ENCODE measurements around the gene ZDHHC9.

ZDHHC9 gene

GRCh38 chrX:129833153-129833990 is 10.3 kb downstream of the ZDHHC9 start:
- in situ Hi-C loops (cut with HindIII; ENCODE audit: low pct_ligation_motif_present, low sequenced_read_pairs): no loop called here
- DNase-seq: peak; percentile 47
- TF ChIP-seq CTCF (IDR thresholded peaks at IDR 0.05; ENCODE audit: low read depth, low read length, missing control alignments): no peak

GRCh38 chrX:129831091-129831885 is 12.4 kb downstream of the ZDHHC9 start:
- no peak for DNase-seq
- in situ Hi-C loops (cut with HindIII; ENCODE audit: low pct_ligation_motif_present, low sequenced_read_pairs): no loop called here
- no peaks in the 10 kb centered on the region for H3K27me3 ChIP-seq (replicated peaks)
- no peak overlapping the region for H3K27ac ChIP-seq
- no peaks in the 10 kb centered on the region for H3K36me3 ChIP-seq (replicated peaks)
- TF ChIP-seq CTCF (IDR thresholded peaks at IDR 0.05; ENCODE audit: low read depth, low read length, missing control alignments): no peak
- no peak overlapping the region for H3K4me3 ChIP-seq (ENCODE audit: low read depth, low read length)

More at GRCh38 chrX:129833153-129833990, 10.3 kb downstream of the ZDHHC9 start:
- Histone ChIP-seq H3K27me3 (replicated peaks) (no peaks in the 10 kb centered on the region), H3K36me3 (replicated peaks) (no peaks in the 10 kb centered on the region), H3K27ac (peak overlapping the region; percentile 15), H3K4me3 (ENCODE audit: low read depth, low read length) (no peak overlapping the region)

GRCh38 chrX:129830494-129830893 is 13.2 kb downstream of the ZDHHC9 start:
- no peak for DNase-seq
- no peak overlapping the region for H3K27ac ChIP-seq
- TF ChIP-seq CTCF (IDR thresholded peaks at IDR 0.05; ENCODE audit: low read depth, low read length, missing control alignments): no peak
- H3K36me3 ChIP-seq (replicated peaks): no peaks in the 10 kb centered on the region
- H3K27me3 ChIP-seq (replicated peaks): no peaks in the 10 kb centered on the region
- in situ Hi-C loops (cut with HindIII; ENCODE audit: low pct_ligation_motif_present, low sequenced_read_pairs): no loop called here
- H3K4me3 ChIP-seq (ENCODE audit: low read depth, low read length): no peak overlapping the region

- no peak for TF ChIP-seq CTCF (IDR thresholded peaks at IDR 0.05; ENCODE audit: low read depth, low read length, missing control alignments)
- no peak overlapping the region for H3K4me3 ChIP-seq (ENCODE audit: low read depth, low read length)
Measured at GRCh38 chrX:129825746-129826505, 17.8 kb downstream of the ZDHHC9 start.

GRCh38 chrX:129824620-129825019 is 19.1 kb downstream of the ZDHHC9 start:
- in situ Hi-C loops (cut with HindIII; ENCODE audit: low pct_ligation_motif_present, low sequenced_read_pairs): no loop called here
- Histone ChIP-seq H3K4me3 (ENCODE audit: low read depth, low read length) (no peak overlapping the region), H3K36me3 (replicated peaks) (peaks cover 8% of the 10 kb centered on the region), H3K27me3 (replicated peaks) (no peaks in the 10 kb centered on the region), H3K27ac (no peak overlapping the region)
- DNase-seq: no peak
- TF ChIP-seq CTCF (IDR thresholded peaks at IDR 0.05; ENCODE audit: low read depth, low read length, missing control alignments): no peak

More at GRCh38 chrX:129825746-129826505, 17.8 kb downstream of the ZDHHC9 start:
- in situ Hi-C loops (cut with HindIII; ENCODE audit: low pct_ligation_motif_present, low sequenced_read_pairs): no loop called here
- Histone ChIP-seq H3K36me3 (replicated peaks) (peaks cover 8% of the 10 kb centered on the region), H3K27me3 (replicated peaks) (no peaks in the 10 kb centered on the region), H3K27ac (no peak overlapping the region)
- no peak for DNase-seq

Measured in brain microvascular endothelial cell (primary cell).